ENCODE measurements around the gene PCCA.

Gene PCCA

GRCh38 chr13:100339411-100339940 lies 250.6 kb downstream of the PCCA start:
- H3K4me3 ChIP-seq (ENCODE audit: control insufficient read depth, low read depth, low read length), result no peak overlapping the region
- no peak for DNase-seq (ENCODE audit: low read depth)
- no peak for TF ChIP-seq CTCF (conservative IDR thresholded peaks at IDR 0.05; ENCODE audit: control insufficient read depth, insufficient read depth, low read depth, low read length)

- no peak overlapping the region for H3K4me3 ChIP-seq (ENCODE audit: control insufficient read depth, low read depth, low read length)
- TF ChIP-seq CTCF (conservative IDR thresholded peaks at IDR 0.05; ENCODE audit: control insufficient read depth, insufficient read depth, low read depth, low read length), result no peak
- no peak for DNase-seq (ENCODE audit: low read depth)
Measured at GRCh38 chr13:100340865-100341264, 252.0 kb downstream of the PCCA start.

GRCh38 chr13:100341327-100341726 lies 252.4 kb downstream of the PCCA start:
- DNase-seq (ENCODE audit: low read depth), result no peak
- no peak overlapping the region for H3K4me3 ChIP-seq (ENCODE audit: control insufficient read depth, low read depth, low read length)
- no peak for TF ChIP-seq CTCF (conservative IDR thresholded peaks at IDR 0.05; ENCODE audit: control insufficient read depth, insufficient read depth, low read depth, low read length)

- no peak overlapping the region for H3K4me3 ChIP-seq (ENCODE audit: control insufficient read depth, low read depth, low read length)
- no peak for TF ChIP-seq CTCF (conservative IDR thresholded peaks at IDR 0.05; ENCODE audit: control insufficient read depth, insufficient read depth, low read depth, low read length)
Measured at GRCh38 chr13:100344544-100344943, 255.7 kb downstream of the PCCA start.

GRCh38 chr13:100347968-100348367 lies 259.1 kb downstream of the PCCA start:
- TF ChIP-seq CTCF (conservative IDR thresholded peaks at IDR 0.05; ENCODE audit: control insufficient read depth, insufficient read depth, low read depth, low read length), result no peak
- DNase-seq (ENCODE audit: low read depth), result peak; percentile 57
- H3K4me3 ChIP-seq (ENCODE audit: control insufficient read depth, low read depth, low read length), result no peak overlapping the region

More at GRCh38 chr13:100344544-100344943, 255.7 kb downstream of the PCCA start:
- DNase-seq (ENCODE audit: low read depth), result no peak

- no peak overlapping the region for H3K4me3 ChIP-seq (ENCODE audit: control insufficient read depth, low read depth, low read length)
- TF ChIP-seq CTCF (conservative IDR thresholded peaks at IDR 0.05; ENCODE audit: control insufficient read depth, insufficient read depth, low read depth, low read length), result no peak
- no peak for DNase-seq (ENCODE audit: low read depth)
Measured at GRCh38 chr13:100349594-100349993, 260.7 kb downstream of the PCCA start.

- no peak for TF ChIP-seq CTCF (conservative IDR thresholded peaks at IDR 0.05; ENCODE audit: control insufficient read depth, insufficient read depth, low read depth, low read length)
- H3K4me3 ChIP-seq (ENCODE audit: control insufficient read depth, low read depth, low read length), result no peak overlapping the region
- no peak for DNase-seq (ENCODE audit: low read depth)
Measured at GRCh38 chr13:100350601-100351000, 261.7 kb downstream of the PCCA start.

Data from fibroblast of mammary gland (primary cell).